Peyer's patch (tissue), 4 donors: ENCODE results near the gene VWA5A. TPM values are rescaled to one million over a fixed set of nuclear protein-coding genes. Genes with fewer than 3 reads are reported as not detected.

ENCODE experiments used
- DNase-seq, 3 donors: peaks; one replicate each; pipeline ENCODE4 v3.0.0-alpha.2; 2017 to 2019
- H3K27ac ChIP-seq, 4 donors: fragments of 200-600 bp; sonication (generic); one replicate each; pipeline ENCODE4 v1.5.1; 2016 to 2019
- H3K27me3 ChIP-seq, 2 donors: fragments of 200-600 bp; sonication (generic); one replicate each; pipeline ENCODE4 v1.5.1; 2019
- H3K36me3 ChIP-seq, 3 donors: fragments of 200-600 bp; sonication (generic); one replicate each; pipeline ENCODE4 v1.5.1; 2016 to 2019
- H3K4me1 ChIP-seq, 4 donors: fragments of 200-600 bp; sonication (generic); one replicate each; pipeline ENCODE4 v1.5.1; 2016 to 2019
- H3K4me3 ChIP-seq, 4 donors: fragments of 200-600 bp; sonication (generic); 1 replicate in 3 of 4; 2 replicates in 1 of 4; pipeline ENCODE4 v1.5.1; 2016 to 2019; ENCODE audit warnings: mild to moderate bottlenecking in 1 of 4
- H3K9me3 ChIP-seq, 4 donors: fragments of 200-600 bp; sonication (generic); one replicate each; pipeline ENCODE4 v1.5.1; 2016 to 2019; ENCODE audit warnings: mild to moderate bottlenecking in 1 of 4
- POLR2A ChIP-seq, 2 donors: fragments of 450-650 bp; IDR thresholded peaks; one replicate each; pipeline ENCODE4 v1.5.1; 2017; ENCODE audit warnings: antibody characterized with exemption in 2 of 2, mild to moderate bottlenecking in 2 of 2, moderate library complexity in 2 of 2
- total RNA-seq, 4 donors: library from RNA; depleted of rRNA; stranded (reverse); fragments of >200 nt; gene quantifications; one replicate each; pipeline ENCODE4 v1.1.0, GENCODE V29; 2016
- TF ChIP-seq, protein P1 (sequence below), 6 experiments: fragments of 450-650 bp in 4 of 6; fragments of 200-600 bp in 2 of 6; sonication (generic) in 1 of 6; IDR thresholded peaks; one replicate each; pipeline ENCODE4 v1.5.1; 2017 to 2019; ENCODE audit warnings: antibody characterized with exemption in 6 of 6, mild to moderate bottlenecking in 3 of 6, moderate library complexity in 1 of 6

Gene VWA5A, protein sequence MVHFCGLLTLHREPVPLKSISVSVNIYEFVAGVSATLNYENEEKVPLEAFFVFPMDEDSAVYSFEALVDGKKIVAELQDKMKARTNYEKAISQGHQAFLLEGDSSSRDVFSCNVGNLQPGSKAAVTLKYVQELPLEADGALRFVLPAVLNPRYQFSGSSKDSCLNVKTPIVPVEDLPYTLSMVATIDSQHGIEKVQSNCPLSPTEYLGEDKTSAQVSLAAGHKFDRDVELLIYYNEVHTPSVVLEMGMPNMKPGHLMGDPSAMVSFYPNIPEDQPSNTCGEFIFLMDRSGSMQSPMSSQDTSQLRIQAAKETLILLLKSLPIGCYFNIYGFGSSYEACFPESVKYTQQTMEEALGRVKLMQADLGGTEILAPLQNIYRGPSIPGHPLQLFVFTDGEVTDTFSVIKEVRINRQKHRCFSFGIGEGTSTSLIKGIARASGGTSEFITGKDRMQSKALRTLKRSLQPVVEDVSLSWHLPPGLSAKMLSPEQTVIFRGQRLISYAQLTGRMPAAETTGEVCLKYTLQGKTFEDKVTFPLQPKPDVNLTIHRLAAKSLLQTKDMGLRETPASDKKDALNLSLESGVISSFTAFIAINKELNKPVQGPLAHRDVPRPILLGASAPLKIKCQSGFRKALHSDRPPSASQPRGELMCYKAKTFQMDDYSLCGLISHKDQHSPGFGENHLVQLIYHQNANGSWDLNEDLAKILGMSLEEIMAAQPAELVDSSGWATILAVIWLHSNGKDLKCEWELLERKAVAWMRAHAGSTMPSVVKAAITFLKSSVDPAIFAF
- total RNA-seq: 10 to 100 TPM; 45.2 to 83.4 (median 62.6) TPM

DNA sequence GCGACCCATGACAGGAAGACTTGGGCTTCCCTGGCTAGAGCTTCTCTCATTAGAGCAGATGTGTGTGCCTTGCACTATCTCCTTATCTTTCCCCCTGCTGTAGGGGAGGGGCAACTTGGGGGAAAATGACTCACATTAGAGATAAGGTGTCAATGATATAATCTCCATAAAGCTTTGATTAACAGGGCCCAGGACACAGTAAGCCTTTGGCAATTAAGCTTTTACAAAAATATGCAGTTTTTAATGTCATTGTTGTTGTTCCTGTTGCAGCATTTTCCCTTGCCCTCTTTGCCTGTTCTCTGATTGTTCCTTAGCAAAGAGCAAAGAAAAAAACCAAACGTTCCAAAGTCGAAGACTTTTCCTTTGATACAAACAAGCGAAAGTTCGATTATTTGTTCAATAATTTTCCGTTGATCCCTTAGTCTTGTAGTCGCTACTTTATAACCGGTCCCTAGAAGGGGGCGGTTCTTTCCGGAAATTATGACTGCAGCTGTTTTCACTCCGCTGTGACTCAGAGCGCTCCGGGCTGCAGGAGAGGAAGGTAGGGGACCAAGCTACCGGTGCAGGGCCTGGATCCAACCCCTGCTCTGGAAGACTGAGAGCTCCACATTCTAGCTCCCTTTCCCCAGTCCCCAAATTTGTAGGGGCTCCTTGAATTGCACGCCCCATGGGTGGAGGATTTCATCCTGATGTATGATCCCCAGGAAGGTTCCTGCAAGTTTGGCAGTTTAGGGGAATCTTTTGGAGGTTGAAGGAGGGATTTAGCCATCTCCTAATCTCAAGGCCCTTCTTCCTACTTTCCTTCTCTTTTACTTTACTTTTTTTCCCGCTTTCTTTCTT lies at the start of gene VWA5A:
Gene VWA5A, plus strand, starts transcription at position 509 of the 840 bp plus-strand sequence. CDS start 2,062 bp downstream, outside the sequence.
- Histone ChIP-seq H3K27ac (peak within 1 kb of the TSS; percentile 44 to 76 (median 66)), H3K4me3 (peak within 1 kb of the TSS; percentile 43 to 72 (median 54)), H3K36me3 (peaks cover 0 to 28% (median 0%) of the 10 kb centered on the region in 3 donors), H3K9me3 (no peaks in the 10 kb centered on the region), H3K4me1 (peaks cover 0 to 7% (median 0%) of the 10 kb centered on the region in 4 donors), H3K27me3 (no peaks in the 10 kb centered on the region)
- peak; percentile 66 to 93 (median 87) for DNase-seq
- TF ChIP-seq, protein P1, sequence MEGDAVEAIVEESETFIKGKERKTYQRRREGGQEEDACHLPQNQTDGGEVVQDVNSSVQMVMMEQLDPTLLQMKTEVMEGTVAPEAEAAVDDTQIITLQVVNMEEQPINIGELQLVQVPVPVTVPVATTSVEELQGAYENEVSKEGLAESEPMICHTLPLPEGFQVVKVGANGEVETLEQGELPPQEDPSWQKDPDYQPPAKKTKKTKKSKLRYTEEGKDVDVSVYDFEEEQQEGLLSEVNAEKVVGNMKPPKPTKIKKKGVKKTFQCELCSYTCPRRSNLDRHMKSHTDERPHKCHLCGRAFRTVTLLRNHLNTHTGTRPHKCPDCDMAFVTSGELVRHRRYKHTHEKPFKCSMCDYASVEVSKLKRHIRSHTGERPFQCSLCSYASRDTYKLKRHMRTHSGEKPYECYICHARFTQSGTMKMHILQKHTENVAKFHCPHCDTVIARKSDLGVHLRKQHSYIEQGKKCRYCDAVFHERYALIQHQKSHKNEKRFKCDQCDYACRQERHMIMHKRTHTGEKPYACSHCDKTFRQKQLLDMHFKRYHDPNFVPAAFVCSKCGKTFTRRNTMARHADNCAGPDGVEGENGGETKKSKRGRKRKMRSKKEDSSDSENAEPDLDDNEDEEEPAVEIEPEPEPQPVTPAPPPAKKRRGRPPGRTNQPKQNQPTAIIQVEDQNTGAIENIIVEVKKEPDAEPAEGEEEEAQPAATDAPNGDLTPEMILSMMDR (IDR thresholded peaks at IDR 0.05): no peak
- TF ChIP-seq POLR2A (IDR thresholded peaks at IDR 0.05): peak; percentile 92 to 97

DNA sequence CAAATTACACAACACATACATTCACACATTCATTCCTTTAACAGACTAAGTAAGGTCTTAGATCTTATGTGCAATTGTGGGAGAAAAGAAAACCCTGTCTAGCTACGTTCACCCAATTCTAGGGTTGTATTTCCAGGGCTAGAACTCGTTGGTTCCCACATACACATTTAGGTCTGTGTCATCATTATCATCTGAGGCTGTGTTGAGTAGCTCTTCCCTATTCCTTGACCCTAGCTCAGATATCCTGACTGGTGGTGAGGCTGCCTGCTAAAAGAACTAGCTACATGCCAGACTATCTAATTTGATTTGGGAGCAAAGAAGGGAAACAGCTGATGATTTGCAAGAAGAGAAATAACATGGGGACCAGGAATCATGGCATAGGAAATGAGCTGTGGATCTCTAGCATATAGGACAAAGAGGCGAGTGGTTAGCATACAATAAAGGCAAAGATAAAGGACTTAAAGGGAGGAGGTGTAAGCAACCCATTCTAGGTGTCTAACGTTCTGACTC lies 46.6 kb upstream of the VWA5A start:
- Histone ChIP-seq H3K27me3 (no peaks in the 10 kb centered on the region), H3K27ac (no peak overlapping the region), H3K36me3 (no peaks in the 10 kb centered on the region), H3K4me1 (peaks cover 0 to 4% (median 0%) of the 10 kb centered on the region in 4 donors), H3K9me3 (no peaks in the 10 kb centered on the region), H3K4me3 (no peak overlapping the region)
- no peak for TF ChIP-seq POLR2A (IDR thresholded peaks at IDR 0.05)
- TF ChIP-seq, protein P1 (IDR thresholded peaks at IDR 0.05): no peak
- DNase-seq: no peak

DNA sequence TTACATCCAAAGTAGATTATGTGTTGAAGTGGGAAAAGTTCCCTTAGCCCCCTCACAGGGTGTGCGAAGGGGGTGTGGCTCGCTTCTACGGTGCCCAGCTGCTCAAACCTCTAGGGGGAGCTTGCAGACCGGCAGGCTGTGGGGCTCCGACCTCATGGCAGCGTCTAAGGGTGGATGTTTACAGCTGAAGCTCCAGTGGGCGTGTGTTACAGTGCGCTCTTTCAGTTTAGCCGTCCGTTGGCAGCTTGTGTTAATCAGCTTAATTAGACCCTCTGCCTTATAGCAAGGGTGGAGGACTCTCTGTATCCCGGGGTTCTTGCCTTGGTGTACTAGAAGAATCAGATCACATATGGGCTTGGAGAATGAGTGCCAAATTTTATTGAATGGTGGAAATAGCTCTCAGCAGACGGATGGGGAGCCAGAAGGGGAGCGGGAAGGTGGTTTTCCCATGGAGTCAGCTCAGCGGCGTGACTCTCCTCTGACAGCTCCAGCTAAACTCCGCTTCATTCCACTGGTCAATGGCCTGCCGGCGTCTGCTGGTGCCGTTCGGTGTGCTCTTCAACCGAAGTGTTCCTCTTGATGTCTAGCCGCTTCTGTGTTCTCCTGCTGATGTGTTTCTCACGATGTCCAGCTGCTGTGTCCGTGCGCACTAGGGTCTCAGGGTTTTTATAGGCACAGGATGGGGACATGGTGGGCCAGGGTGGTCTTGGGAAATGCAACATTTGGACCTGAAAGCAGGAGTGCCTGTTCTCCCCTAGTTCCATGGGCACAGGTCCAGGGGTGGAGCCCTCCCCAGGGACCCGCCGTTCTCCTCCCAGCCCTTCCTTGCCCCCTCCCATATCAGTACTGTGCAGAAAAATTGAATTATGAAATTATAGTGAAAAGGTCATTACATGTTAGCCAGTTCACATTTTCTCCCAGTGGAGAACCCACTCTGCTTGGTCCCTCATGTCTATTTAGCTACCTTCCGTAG lies 45.5 kb upstream of the VWA5A start:
- peak; percentile 34 to 75 (median 63) for DNase-seq
- Histone ChIP-seq H3K4me3 (peak overlapping the region in 1 of 4 donors; percentile 26), H3K27ac (no peak overlapping the region), H3K4me1 (peaks cover 0 to 4% (median 0%) of the 10 kb centered on the region in 4 donors), H3K9me3 (no peaks in the 10 kb centered on the region), H3K27me3 (no peaks in the 10 kb centered on the region), H3K36me3 (no peaks in the 10 kb centered on the region)
- no peak for TF ChIP-seq POLR2A (IDR thresholded peaks at IDR 0.05)
- TF ChIP-seq, protein P1 (IDR thresholded peaks at IDR 0.05): peak in 4 of 6 experiments; percentile 37 to 49 (median 46)

DNA sequence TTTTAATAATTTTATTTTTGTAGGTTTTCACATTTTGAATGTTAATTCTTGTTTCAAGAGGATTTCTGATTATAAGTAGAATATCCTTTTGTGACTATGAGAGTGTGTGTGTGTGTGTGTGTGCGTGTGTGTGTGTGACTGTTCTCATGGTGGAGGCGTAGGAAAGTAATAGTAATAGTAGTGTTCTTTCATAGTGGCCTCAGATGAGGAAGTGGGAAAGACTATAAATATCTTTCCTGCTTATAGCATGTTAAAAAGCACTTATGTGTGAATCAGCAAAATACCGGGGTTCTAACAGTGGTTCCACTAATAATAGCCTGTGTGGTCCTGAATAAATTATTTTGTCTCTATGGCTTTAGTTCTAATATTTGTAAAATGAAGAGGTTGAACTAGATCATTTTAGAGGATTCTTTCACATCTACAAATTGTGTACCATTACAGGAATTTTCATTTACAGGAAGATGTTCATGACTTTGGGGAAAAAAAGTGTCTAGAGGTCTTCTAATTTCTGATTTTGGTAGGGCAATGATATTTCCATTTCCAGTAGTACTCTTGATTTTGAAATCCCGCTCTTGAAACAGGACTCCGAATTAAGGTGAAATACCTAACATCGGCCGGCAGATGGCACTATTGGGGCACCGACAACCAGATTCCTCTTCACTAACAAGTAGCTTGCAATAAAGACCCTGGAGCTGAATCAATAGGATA lies 44.2 kb upstream of the VWA5A start:
- no peak overlapping the region for H3K27ac ChIP-seq
- H3K27me3 ChIP-seq: no peaks in the 10 kb centered on the region
- peak; percentile 35 to 76 (median 76) for DNase-seq
- peaks cover 0 to 10% (median 0%) of the 10 kb centered on the region in 4 donors for H3K4me1 ChIP-seq
- H3K36me3 ChIP-seq: no peaks in the 10 kb centered on the region
- no peak overlapping the region for H3K4me3 ChIP-seq
- no peak for TF ChIP-seq POLR2A (IDR thresholded peaks at IDR 0.05)
- TF ChIP-seq, protein P1 (IDR thresholded peaks at IDR 0.05): peak; percentile 43 to 75 (median 74)
- no peaks in the 10 kb centered on the region for H3K9me3 ChIP-seq
